Activated CD4-positive, alpha-beta T cell treated with anti-CD3 and anti-CD28 coated beads, Interleukin-2, amount 50 U/mL, for 24 hours (primary cell): ENCODE measurements around the gene RNF220.

Source experiments
- DNase-seq, 2 donors: peaks; one replicate each; pipeline ENCODE4 v3.0.0-alpha.2; 2020; ENCODE audit warnings: low read depth in 1 of 2, low spot score in 1 of 2

Gene RNF220

DNA sequence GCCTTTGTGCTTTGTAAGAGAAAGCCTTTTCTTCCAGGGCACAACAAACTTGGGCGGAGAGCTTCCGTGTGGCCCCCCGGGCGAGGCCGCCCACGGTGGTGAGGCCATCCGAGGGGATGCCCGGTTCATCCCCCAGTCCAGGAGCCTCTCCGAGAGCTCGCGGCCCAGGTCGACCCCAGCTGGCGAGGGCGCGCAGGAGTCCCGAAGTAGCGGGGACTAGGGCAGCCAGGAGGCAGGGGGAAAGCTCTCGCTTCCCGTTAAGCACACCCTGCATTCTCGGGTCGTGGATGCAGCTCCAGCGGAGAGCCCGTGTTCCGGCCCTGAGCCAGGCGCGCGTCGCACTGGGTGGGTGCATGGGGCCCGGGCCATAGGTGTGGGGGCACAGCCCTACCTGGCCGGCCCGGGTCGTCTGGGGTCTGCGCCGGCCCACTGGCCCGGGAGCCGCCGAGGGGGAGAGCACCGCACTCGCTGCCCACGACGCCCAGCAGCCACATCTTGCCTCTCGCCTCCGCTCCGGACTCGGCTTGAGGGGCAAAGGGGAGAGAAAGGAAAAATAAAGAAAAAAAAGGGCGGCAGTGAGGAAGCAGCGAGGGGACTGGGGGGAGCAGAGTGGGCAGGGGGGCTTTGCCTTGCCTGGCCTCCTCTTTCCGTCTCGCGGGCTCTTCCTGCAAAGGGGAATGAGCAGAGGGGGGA lies 1.8 kb downstream of the RNF220 start:
- no peak for DNase-seq

DNA sequence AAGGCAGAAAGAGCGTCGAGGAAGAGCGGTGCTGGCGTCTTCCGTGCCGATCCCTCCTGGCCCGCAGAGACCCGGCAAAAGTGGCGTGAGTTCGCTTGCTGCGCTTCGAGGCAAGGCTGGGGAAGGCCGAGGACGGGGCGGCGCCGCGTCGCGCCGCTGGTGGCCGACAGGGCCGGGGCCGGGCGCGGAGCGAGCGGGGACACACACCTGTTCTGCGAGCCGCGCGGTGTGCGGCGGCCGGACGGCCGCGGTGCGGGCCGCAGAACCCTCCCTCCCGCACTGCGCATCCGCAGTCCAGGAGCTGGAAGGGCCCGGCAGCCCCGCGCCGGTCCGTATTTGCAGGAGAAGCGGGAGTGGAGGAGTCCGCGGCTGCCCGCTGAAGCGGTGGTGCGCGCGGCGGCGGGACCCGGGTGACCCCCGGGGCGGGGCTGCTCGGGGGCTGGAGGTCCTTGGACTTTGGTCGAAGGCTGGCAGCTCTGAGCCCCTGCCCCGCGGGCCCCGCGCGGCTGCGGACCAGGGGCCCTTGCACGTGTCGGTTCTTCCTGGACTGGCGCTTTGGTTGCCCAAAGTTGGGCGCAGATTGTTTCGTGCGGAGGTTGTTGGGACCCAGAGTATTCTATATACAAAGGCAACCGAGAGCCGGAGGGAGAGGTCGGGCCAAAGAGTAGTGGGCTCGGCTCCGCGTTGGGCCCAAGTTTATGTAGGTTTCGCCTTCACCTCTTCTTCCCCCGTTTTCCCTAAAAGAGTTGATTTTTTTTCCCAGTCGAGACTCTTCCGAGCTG lies 2.6 kb downstream of the RNF220 start:
- DNase-seq = no peak

GRCh38 chr1:44408212-44408582 lies 3.1 kb downstream of the RNF220 start:
- DNase-seq = no peak

DNA sequence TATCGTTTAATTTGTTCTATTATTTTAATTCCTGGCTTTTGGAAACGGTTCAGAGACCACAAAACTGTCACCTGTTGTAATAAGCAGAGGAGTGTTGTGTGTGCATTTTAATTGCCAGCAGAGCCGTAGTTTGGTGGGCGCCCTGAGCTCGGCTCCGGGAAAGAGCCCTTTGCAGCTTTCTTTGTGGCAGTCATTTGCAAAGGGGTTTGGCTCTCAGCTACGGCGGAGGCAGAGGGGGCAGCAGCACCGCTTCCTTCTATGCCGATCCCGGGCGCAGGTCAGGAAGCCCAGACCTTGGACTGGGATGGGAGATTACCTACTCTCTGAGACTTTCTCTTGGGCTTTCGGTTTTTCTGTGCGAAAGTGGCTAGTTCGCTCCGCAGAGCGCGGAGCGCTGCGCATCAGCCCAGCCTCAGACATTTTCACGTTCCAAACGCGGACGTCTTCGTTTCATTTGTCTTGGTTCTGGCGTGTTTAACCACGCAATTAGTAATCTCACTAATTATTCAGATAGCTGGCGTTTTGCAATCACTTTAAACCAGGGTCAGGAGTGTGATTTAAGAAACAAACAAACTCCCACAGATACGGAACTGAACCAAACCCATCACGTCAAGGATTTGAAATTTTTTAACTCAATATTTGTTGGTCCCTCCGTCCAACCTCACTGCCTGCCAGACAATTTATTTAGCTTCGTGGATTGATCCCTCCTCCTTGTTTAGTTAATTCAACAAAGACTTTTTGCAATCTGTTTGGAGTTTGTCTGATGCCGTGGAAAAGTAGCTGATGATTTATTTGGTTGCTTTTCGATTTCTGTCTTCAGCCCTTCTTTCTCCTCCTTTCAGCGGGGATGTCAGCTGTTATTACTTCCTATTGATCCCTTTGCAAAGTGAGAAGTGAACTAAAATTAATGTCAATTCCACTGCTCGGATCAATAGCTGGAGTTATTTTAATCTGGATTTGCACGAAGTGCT lies 3.9 kb downstream of the RNF220 start:
- DNase-seq = no peak

GRCh38 chr1:44409757-44410156 lies 4.7 kb downstream of the RNF220 start:
- no peak for DNase-seq

DNA sequence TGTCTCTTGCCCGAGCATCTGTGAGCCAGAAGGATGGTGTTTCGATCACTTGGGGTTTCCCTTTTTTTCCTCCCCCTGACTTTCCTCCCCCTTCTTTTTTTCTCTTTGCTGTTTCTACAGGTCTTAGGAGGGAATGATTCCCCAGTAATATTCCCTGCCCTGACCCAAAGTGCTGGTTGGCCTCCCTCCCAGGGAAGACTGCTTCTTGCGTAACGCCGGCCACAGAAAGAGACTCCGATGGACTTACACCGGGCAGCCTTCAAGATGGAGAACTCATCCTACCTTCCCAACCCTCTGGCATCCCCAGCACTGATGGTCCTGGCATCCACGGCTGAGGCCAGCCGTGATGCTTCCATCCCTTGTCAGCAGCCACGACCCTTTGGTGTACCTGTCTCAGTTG lies 6.8 kb downstream of the RNF220 start:
- DNase-seq = no peak

DNA sequence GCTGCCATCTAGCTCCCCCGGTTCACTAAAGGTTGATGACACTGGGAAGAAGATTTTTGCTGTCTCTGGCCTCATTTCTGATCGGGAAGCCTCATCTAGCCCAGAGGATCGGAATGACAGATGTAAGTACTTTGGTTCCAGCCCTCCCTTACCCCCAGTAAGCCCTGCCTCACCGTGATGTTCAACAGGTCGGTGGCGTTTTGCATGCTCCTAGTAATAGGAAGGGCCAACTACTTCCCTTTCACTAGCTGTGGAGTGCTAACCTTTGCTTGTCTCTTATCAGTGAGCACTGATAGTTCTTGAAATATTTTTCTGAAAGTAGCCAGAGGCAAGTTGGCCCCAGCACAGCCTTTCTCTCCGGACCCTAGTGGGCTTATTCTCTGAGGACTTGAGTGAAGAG lies 7.5 kb downstream of the RNF220 start:
- no peak for DNase-seq

GRCh38 chr1:44413740-44414139 lies 8.7 kb downstream of the RNF220 start:
- DNase-seq = no peak

- no peak for DNase-seq
Observed at GRCh38 chr1:44415013-44415412, 10.0 kb downstream of the RNF220 start.

DNA sequence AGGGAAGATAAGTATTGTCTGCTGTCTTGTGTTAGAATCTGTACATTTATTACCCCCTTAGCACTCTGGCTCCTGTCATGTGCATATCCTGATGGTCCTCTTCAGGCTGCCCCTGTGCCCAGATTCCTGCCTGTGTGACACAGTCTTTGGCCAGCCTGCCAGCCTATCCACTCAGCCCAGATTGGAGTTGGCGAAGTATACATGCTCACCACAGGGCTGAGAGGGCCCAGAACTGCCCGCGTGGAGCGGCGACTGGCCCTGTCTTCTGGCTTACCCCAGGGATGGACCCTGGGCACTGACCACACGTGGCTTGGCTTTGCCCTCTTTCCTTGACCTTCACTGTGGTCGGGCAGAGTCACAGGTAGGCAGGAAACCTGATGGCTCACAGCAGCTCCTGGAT lies 11.4 kb downstream of the RNF220 start:
- no peak for DNase-seq

DNA sequence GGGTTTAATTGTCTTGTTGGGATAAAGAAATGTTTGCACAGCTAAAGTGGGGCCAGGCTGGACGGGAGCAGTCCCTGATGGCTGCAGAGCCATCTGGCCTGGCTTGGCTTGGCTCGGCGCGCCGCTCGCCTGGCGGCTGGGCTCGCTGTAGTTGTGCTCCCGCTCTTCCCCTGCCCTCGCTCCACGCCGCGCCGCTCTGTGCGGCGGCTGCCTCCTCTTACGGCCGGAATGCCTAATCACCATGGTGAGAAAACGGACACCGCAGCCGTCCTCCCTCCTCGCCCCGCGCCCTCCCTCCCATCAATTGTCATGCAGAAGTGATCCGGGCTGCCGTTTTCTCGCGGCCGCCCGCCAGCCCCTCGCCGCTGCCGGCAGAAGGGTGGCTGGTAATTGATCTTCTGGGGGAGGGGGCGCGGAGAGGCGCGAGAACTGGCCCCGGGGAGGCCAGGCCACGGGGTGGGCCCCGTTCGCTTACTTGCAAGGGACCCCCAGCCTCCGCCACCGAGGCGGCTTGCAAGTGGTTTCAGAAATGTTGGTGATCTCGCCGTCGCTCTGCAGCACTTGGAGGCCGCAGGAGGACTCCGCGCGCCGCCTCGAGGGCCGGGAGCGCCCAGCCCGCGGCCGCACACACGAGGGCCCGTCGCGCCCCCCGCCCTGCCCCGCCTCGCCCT lies 12.4 kb downstream of the RNF220 start:
- no peak for DNase-seq

- DNase-seq = no peak
Observed at GRCh38 chr1:44418022-44418673, 13.1 kb downstream of the RNF220 start.

GRCh38 chr1:44419901-44420300 lies 14.8 kb downstream of the RNF220 start:
- DNase-seq = no peak

GRCh38 chr1:44420535-44420934 lies 15.5 kb downstream of the RNF220 start:
- no peak for DNase-seq

DNA sequence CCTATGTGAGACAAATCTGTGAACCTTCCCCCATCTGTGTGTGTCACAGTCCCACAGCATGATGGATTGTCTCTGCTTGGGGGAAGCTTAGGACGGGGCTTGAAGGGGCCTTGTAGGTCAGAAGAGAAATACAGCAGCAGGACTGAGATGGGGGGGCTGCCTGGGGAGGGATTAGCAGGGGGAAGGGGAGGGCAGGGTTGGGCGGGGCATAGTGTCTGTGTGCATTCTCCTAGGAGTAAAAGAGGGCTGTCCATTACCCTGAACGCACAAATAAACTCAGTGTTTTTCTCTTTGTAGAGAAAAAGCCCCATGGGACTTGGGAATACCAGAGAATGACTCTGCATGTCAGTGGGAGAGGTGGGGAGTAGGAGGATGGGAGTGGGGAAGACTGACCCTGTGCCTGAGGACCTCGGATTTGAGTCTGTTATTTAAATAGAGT lies 16.4 kb downstream of the RNF220 start:
- DNase-seq = no peak

GRCh38 chr1:44422161-44422560 lies 17.1 kb downstream of the RNF220 start:
- DNase-seq = no peak

- no peak for DNase-seq
Observed at GRCh38 chr1:44423591-44424537, 18.8 kb downstream of the RNF220 start.

DNA sequence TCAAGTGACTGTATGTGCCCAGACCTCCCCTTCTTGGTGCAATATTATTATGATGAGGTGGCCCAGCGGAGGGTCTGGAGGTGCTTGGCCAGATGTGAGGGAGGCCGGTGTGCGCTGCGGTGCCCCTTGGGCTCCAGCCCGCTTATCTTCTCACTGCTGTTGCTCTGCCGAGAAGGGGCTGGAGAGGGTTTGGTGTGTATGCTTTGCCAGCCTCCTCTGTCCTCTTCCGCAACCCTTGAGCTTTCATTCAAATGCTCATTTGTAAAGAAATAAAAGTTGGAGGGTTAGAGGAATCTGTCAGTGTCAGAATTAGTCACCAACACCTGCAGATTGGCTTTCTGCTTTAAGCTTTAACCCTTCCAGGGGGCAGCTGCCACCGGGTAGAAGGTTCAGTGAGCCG lies 19.7 kb downstream of the RNF220 start:
- no peak for DNase-seq

DNA sequence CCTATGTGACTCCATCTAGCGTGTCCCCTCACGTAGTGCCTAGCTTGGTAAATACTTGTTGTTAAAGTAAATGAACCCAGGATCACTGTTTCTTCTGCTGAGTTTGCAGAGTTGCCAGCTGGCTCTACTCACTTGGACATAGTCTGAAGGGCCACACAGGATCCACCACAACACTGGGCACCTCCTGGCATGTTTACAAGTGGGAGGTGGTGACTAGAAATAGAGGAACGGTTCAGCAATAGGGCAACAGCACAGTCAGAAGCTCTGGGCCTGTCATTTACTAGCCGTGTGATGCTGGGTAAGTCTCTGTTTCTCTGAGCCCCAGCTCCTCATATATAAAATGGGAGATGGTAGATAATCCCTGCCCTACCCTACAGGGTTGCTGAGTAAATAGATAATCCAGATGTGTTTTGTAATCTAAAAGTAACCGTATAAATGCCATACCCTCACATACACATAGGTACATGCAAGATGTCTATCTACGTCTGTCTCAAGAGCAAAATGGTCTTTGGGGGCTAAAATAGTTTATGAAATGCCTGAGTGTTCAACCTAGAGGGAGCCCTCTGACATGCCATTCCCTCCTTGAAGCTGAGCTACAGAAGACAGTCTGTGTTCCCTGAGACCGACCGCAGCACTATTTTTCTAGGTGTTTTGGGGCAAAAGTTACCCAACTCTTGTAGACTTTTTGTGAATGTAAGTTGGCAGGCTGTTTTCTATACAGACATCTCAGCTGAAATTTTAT lies 20.5 kb downstream of the RNF220 start:
- DNase-seq = no peak
